GM19467 (cell line): ENCODE results near the gene ASIC2.

Experiments
- ATAC-seq: cut with Tn5 transposase; IDR thresholded peaks from one replicate; pipeline ENCODE4 v1.9.1; 2021; ENCODE audit warnings: mild to moderate bottlenecking, moderate library complexity; ENCODE audit not compliant: unreplicated experiment

The ASIC2 gene

DNA sequence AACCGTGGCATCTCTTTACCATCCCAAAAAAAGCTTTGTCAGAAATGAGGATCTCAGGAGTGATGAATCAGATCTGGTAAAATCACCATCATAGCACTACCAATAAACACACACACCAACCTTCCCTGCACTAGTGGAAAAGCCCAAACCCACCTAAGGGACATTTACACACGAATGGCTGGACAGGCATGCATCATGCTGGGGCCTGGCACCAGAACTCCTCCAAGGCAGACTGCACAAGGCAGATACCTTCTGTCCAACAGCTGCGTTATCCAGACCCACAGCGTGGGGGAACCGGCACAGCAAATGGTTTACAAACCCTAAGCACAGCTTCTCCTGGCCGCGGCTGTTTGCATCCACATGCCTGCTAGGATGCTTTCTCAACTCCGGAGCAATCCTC is 2.8 kb downstream of the ASIC2 start:
- ATAC-seq = no peak

DNA sequence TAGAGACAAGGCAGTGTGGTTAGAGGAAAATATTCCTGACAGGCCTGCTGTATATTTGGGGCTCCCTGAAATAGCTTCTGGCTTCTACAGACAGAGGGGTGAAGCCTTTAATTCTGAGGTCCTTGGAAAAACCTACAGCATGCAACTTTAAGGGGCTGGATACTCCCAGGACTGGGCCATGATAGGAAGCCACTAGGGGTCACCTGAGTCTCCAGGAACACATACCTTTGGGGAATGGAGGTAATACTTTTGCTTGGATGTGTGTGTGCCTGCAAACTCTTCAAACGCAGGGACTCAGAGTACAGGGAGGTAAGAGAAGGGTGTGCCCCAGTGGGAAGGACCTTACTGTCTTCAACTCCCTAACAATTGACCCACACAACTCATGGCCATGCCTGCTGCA is 4.1 kb downstream of the ASIC2 start:
- ATAC-seq = no peak

DNA sequence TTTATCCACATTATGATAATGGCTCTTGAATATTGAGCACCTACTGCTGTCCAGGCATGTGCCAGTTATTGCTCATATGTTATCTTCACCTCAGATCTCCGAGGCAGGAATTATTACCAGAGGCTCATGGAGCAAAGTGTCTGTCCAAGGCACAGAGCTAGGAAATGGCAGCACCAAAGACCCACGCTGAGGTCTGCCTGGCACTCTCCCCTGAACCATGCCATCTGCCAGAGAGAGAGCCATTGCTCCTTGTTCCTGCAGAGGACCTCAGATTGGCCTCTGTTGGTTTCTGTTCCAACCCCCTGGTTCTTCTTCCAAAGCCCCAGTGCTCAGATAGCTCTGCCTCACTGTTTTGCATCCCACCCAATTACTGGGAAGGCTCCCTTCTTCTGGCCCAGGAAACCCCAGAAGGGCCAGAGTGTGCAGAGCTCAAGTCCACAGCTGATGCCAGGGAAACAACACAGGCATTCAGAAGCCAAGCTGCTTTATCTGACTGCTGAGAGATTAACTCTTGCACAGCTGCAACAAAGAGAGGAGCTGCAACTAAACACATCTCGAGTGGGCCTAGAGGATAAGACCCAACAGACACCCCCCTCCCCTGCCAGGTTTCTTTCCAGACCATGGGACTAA is 5.9 kb downstream of the ASIC2 start:
- ATAC-seq = no peak

DNA sequence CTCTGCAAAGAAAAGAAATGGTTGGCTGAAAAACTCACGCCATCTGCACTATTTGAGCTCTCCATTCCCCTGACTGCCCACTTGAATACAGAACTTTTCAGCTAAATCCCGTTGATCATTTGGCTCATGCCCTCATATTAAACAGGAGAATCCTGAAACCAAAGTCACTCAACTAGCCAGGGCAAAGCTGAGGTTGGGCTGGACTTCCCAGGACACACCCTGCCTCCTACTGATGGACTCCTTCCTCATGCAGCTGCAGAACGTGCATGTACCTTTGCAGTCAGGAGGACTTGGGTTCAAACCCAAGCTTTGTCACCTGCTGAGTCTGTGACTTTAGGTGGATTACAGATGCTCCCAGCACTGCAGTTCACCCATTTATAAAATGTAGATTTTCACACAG is 7.7 kb downstream of the ASIC2 start:
- no peak for ATAC-seq

DNA sequence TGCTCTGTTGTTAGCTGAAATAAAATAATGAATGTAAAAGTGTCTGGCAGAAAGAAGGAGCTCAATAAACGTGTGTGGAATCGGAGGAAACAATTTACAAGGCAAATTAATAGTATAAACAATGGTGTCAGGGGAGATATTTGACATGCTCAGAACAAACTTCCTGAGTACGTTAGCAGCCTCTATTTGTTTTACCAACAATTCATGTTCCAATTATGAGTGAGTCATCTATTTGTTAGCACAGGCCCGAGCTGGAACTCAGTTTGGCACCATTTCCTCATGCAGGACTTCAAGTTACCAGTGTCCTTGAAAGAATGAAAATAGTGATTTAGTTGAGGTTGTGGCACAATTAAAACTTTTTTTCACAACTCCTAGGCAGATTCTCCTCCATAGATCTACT is 9.1 kb downstream of the ASIC2 start:
- no peak for ATAC-seq

DNA sequence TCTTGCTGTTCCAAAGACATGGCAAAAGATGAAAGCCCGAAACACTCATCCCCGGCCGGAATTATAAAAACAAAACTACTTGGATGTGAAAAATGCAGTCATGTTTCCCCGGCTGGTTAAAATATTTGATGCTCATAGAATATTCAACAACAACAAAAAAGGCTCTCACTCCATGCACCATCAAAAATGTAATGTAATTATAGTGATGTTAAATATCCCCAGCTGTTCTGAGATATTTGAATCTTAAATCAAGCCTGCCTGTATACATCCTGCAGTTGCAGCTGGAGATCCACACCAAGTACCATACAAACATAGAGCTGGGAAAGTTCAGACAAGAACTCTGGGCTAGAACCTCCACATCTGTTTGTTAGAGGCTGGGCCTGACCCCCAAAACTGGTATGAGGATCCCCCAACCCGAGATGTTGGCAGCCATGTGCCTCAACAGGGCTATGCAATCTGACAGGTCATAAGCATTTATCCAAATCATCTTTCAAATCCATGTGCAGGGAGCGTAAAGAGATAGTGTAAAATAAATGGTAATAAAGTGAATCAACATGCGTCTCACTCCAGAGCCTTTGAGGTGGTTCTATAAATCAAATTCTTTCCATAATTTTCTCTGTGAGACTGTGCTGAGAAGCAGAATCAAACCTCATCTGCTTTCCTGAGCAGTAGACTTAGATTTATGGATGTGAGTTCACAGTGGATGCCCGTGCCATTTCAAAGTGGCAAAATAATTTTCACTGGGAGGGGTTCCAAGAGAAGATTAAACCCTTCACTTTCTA is 12.7 kb downstream of the ASIC2 start:
- ATAC-seq = no peak

DNA sequence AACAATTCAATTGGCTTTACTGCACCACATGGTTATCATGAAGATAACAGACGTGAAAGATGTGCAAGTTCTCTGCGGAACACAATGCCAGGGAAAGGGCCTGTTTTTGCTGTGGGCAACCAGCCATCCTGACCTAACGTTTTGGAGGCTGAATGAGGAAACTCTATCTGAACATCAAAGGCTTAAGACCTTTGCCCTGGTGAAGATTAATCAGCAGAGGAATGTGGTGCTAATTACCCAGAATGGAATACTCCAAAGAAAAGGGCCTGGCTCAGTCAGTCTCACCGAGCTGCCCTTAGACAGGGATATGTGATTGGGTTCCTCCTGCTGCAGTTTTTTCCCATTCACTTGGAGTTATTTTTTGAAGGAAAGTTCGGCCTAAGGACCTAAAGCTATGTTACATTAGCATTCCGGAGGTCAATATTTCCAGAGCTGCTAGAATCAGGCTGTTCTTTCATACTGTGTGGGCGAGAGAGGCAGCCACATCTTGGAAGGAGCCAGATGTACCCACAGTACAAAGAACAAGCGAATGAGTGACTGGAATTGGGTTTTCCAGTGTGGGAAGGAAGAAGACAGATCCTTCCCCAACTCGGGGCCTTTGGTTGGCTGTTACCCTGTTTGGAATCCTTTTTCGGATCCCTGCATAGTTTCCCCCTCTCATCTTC is 15.5 kb downstream of the ASIC2 start:
- ATAC-seq = no peak

DNA sequence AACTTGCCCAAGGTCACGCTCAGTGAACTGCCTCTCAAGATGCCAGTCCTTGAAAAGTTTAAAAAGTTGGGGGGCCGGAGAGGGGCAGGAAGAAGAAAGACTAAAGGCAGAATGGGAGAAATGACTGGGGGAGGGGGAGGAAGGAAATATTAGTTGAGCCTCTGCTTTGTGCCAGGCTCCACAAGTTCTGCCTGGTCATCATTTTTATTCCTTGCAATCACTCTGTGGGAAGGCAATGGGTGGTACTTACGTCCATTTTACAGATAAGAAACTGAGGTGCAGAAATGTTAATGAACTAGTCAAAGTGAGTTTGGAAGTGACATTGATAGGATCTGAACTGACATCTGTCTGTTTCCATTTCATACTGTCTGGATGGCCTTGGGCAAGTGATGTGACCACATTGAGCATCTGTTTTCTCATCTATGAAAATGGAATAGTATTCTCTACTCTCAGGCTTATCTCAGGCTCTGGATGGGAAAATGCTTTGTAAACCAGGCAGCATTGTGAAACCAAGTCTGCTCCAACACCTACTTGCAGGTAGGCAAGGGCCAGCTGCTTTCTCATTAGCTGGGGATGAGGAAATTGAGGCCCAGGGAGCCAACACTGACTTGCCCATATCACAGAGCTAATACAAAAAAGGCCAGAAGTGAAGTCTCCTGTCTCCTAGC is 19.2 kb downstream of the ASIC2 start:
- ATAC-seq = no peak

DNA sequence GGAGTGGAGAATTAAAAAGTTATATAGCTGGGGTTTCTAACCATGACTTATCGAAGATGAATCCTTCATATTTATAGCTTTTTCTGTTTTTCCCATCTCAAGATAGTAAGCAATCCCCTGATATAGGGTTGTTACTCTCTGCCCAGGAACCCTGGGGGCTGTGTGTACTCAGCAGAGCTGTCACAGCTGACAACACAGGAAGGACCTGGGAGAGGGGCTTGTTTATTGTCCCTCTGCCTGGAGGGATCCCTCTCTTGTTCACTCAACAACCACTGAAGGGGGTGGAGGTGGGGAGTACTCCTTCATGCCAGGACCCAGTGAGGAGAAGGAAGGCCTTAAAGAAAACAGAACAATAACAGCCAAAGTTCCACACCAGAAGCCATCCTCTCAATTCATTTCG is 19.8 kb downstream of the ASIC2 start:
- ATAC-seq = no peak

DNA sequence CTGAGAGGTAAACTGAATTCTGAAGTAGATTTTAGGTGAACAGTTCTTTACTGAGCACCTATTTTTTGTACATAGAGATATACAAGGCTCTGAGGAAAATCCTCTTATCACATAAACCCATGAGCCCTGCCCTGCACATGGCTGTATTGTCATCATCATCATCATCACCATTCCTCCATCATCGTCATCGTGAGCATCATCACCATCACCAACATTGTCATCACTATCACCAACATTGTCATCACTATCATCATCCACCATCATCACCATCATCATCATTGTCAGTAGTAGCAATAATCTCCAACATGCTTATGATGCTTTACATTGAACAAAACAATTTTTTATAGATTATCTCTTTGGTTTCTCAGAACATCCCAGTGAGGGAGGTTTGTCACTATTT is 20.7 kb downstream of the ASIC2 start:
- ATAC-seq = no peak

DNA sequence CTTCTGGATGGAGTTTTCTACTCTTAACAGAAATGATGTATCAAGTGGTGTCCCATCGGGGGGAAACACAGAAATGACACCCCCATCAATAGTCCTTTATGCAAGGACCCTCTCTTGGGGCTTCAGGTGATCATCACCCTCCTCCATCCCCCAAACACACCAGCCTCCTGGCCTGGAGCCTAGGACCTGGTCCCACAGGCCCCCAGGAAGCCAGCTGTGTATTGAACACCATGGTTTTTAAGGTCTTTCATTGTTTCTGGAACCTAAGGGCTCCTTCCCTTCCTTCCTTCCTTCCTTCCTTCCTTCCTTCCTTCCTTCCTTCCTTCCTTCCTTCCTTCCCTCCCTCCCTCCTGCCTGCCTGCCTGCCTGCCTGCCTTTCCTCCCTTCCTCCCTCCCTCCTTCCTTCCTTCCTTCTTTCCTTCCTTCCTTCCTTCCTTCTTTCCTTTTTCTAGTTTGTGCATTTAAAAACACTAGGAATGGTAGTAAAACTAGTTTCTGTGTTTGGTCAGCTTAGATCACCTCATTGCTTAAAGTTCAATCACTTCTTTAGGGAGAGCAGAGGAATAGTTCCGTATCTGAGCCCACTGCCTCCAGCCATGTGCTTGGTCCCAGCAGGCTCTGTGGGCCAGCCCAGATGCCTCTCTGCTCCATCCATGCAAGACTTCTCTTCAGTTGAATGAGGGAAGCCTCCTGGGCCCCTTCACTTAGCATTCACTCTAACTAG is 23.6 kb downstream of the ASIC2 start:
- no peak for ATAC-seq

DNA sequence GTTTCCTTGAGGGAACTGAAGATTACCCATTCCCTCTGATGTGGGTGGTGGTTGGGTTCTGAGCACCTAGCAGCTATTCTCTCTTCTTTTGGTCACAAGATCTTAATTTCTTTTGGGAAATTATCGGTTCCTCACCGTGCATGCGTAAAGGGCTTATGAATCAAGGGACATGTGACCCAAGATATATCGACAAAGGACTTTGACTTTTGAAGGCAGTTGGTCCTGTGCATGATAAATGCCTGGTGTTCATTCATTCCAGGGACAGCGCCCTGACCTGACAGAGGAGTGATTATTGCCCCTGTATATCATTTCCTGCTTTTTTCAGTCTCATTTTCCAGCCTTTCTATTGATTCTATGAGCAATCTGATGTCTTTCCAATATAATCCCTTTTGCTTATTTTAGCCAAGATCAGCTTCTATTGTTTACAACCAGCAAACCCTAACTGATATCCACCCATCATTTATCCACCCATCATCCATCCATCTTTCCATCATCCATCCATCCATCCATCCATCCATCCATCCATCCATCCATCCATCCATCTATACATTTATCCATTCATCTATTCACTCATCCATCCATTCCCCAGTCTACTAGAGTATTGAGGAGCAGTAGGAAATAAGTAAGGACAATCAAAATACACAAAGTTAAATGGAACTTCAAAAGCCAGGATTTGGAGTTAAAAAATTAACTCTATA is 25.1 kb downstream of the ASIC2 start:
- no peak for ATAC-seq

DNA sequence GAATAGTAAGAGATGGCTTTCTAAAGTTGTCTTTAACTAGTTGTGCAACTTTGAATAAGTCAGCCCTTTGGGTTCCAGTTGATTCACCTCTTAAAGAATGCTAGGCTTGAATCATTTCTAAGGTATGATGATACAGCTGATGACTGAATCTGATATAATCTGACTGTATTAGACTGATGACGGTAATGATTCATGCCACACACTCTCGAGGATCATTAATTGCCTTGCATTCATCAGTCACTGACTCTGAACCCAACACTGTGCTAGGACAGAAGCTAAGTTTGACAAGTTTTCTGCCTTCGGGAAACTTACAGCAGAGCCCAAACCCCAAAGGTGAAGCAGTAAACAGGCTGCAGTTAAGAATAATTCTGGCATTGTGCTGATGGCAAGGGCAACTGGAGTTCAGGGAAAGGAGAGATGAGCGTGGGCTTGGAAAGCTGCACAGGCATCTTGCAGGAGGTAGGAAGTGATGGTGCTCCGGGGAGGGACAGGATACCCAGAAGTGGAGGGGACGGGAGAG is 25.8 kb downstream of the ASIC2 start:
- ATAC-seq = no peak

DNA sequence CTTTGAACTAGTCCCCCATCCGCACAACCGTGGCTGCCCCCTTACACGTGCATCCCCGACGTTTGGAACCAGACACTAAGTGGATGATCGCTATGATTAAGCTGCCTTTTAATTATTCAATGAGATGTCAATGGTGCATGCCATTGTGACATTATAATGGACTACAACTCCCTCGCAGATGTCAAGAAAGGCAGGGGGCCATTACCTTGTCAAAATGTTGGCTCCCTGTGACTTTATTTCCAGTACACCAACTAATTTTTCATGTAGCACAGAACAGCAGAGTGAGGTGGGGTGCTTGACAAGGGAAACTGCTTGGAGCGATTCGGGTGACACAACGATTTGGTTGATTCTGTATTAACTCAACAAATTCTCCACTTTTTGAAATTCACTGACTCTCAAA is 26.5 kb downstream of the ASIC2 start:
- ATAC-seq = no peak

DNA sequence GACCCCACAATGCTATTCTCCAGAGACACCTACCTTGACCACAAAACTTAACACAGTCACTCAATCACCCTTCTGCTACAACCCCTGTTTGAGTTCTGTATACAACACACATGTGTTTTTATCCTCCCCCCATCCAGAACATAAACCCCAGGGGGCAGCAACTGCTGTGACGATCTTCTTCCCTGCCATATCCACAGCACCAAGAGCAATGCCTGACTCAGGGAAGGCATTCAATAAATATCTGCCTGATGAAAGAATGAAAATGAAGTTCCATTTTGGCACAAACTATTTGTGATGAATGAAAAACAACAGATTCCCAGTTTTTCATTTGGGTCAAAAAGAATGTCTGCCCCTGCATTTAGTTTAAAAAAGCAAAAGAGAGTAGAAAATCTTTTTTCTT is 27.0 kb downstream of the ASIC2 start:
- no peak for ATAC-seq

DNA sequence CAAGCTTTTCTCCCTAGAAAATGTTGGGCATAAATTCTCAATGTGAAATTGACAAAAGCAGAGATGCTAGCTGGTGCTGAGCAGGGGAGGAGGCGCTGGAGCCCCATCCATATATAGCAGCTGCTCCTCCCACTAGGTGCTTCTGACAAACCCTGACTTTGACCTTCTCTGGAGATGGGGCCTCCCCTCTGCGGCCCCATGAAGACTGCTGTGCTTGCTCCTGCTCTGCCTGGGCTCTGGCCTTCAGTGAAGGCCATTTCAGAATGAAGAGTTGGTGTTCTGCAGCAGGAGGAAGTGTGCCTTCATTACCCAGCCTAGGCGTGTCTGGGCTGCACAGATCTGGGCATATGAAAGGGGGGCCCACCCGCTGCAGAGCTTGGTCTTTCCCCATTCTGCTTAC is 29.7 kb downstream of the ASIC2 start:
- no peak for ATAC-seq

DNA sequence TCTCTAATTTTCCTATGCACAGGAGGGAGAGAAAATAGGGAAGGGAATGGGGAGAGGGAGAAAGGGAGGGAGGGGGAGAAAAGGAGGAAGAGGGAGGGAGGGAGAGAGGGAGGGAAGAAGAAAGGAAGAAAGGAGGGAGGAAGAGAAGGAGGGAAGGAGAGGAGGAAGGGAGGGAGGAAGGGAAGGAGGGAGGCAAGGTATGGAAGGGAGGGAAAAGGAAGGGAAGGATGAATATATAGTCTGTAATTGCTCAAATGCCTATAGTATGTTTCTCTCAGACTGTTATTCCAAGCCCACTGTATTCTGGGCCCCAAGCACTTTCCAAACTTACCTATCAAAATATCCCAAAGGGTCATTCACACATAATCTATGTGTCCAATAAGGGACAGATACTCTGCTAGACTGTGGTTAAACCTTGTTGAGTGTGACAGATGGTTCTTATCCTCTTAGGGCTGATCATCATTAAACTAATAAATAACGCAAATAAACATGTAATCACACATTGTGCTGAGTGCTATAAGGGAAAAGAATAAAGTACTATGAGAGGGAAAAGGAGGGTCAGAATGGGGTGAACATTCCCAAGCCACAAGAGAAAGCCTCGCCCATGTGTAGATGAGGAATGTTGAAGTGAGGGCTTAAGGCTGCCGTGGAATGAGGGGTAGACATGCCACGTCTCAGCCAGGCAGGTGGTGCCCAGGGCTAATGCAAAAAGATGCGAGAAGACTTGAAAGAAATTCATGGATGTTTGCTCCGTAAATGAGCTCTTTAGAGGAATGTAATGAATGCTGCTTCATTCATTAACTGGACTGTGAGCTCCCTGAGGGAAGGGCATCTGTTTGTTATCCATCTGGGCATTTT is 30.6 kb downstream of the ASIC2 start:
- no peak for ATAC-seq

DNA sequence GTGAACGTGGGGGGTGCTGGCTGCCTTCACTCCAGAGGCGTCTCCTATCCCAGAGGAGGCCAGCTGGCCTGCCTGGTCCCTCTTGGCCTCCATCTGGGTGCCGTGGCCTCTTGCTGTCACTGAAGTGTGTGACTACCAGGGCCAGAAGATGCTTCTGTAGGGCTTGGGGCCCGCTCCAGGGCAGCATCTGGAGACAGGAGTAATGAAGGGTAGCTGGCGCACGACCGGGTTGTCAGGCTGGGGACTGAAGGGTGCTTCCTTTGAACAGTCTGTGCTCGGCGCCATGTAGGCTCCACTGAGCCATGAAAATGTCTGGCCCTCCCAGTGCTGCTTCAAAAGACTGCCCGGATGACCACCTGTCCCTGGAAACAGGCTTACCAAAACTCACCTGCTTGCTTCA is 31.3 kb downstream of the ASIC2 start:
- no peak for ATAC-seq

DNA sequence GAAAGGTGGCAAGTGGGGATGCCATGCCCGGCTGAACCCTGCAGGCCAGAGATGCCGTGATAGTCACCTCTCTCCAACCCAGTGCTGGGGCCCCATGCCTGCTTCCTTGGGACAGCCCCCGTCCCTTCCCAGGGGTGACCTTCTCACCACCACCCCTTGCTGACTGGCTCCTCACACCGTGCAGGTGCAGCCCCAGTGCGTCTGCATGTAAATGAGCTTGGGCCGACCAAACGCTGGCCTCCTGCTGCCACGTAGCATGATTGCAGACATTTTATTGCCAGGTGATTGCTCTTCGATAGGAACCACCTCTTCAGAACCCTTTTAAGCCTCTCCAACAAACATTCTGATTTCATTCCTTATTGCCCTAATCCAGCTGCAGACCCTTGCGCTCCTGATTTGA is 32.5 kb downstream of the ASIC2 start:
- no peak for ATAC-seq
